Measurements from ENCODE around the gene RTTN. TPM values are rescaled to one million over a fixed set of nuclear protein-coding genes. Genes with fewer than 3 reads are reported as not detected.
A peak's percentile ranks its signal among the peaks of the same experiment; 100 is the strongest.

Gene RTTN
- total RNA-seq, 1 donor from 2014 or later: 8.8 TPM

DNA sequence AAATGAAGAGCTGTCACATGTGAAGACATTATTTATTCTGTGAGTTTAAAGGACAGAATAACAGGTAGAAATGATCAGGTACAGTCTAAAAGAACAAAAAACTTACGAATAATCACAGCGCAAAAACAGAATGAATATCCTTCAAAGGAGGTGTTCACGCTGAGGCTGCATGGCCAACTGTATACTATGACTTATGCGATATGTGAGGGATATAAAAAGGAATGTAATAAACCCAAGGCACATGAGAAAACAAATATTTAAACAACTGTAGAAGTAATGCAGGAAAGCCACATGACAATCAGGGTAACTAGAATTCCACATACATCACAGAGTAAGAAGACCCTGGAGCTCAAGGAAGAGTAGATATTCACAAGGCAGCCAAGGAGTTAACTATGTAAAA is 81.3 kb downstream of the RTTN start:
- H3K27ac Mint-ChIP-seq (ENCODE audit: unreplicated experiment): no peak overlapping the region
- peaks cover 8% of the 10 kb centered on the region for H3K36me3 Mint-ChIP-seq (ENCODE audit: unreplicated experiment)
- peaks cover 6% of the 10 kb centered on the region for H3K9me3 Mint-ChIP-seq (ENCODE audit: unreplicated experiment)
- H3K27me3 Mint-ChIP-seq (ENCODE audit: unreplicated experiment): no peaks in the 10 kb centered on the region
- TF ChIP-seq, protein P1, sequence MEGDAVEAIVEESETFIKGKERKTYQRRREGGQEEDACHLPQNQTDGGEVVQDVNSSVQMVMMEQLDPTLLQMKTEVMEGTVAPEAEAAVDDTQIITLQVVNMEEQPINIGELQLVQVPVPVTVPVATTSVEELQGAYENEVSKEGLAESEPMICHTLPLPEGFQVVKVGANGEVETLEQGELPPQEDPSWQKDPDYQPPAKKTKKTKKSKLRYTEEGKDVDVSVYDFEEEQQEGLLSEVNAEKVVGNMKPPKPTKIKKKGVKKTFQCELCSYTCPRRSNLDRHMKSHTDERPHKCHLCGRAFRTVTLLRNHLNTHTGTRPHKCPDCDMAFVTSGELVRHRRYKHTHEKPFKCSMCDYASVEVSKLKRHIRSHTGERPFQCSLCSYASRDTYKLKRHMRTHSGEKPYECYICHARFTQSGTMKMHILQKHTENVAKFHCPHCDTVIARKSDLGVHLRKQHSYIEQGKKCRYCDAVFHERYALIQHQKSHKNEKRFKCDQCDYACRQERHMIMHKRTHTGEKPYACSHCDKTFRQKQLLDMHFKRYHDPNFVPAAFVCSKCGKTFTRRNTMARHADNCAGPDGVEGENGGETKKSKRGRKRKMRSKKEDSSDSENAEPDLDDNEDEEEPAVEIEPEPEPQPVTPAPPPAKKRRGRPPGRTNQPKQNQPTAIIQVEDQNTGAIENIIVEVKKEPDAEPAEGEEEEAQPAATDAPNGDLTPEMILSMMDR (IDR thresholded peaks at IDR 0.05): no peak
- no peak for DNase-seq (ENCODE audit: extremely low spot score, unreplicated experiment)
- no peaks in the 10 kb centered on the region for H3K4me1 Mint-ChIP-seq (ENCODE audit: unreplicated experiment)
- H3K4me3 Mint-ChIP-seq (ENCODE audit: unreplicated experiment): no peak overlapping the region

DNA sequence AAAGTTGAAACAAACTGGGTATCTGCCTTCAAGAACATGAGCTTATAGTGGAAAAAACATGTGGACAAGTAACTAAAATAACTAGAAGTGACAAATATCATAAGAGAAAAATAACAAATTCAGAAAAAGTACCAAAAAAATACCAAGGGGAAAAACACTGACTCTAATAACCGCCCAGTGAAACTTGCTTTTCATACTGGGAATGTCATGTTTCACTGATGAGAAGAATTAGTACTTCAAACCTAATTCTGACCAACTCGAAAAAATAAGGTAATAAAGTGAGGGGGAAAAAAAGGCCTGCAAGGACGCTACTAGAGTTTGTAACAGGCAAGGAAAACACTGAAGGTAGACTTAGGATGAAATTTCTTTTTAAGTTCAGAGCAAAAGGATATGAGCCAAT is 83.6 kb downstream of the RTTN start:
- peaks cover 21% of the 10 kb centered on the region for H3K36me3 Mint-ChIP-seq (ENCODE audit: unreplicated experiment)
- no peak overlapping the region for H3K4me3 Mint-ChIP-seq (ENCODE audit: unreplicated experiment)
- H3K27me3 Mint-ChIP-seq (ENCODE audit: unreplicated experiment): no peaks in the 10 kb centered on the region
- no peak overlapping the region for H3K27ac Mint-ChIP-seq (ENCODE audit: unreplicated experiment)
- no peaks in the 10 kb centered on the region for H3K4me1 Mint-ChIP-seq (ENCODE audit: unreplicated experiment)
- TF ChIP-seq, protein P1 (IDR thresholded peaks at IDR 0.05): no peak
- no peak for DNase-seq (ENCODE audit: extremely low spot score, unreplicated experiment)
- peaks cover 18% of the 10 kb centered on the region for H3K9me3 Mint-ChIP-seq (ENCODE audit: unreplicated experiment)

DNA sequence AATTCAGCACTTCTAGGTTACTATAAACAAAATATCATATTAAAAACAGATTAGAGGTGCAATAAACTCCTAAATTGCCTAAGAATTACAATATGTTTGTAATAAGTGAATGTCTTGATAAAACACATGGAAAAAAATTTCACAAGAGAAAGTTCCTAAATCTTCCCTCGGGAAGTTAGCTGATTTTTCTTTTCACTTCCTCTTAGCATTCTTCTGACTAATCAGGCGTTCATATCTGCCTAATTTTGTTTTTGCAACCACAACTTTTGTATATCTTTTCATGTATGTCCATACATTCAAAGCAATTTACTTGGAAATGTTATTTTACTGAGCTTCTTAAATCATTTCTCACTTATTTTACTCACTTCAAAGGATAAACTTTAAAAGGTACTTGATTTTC is 88.5 kb downstream of the RTTN start:
- peaks cover 6% of the 10 kb centered on the region for H3K4me1 Mint-ChIP-seq (ENCODE audit: unreplicated experiment)
- H3K9me3 Mint-ChIP-seq (ENCODE audit: unreplicated experiment): peaks cover 18% of the 10 kb centered on the region
- DNase-seq (ENCODE audit: extremely low spot score, unreplicated experiment): no peak
- no peak overlapping the region for H3K27ac Mint-ChIP-seq (ENCODE audit: unreplicated experiment)
- peaks cover 21% of the 10 kb centered on the region for H3K36me3 Mint-ChIP-seq (ENCODE audit: unreplicated experiment)
- TF ChIP-seq, protein P1 (IDR thresholded peaks at IDR 0.05): no peak
- no peak overlapping the region for H3K4me3 Mint-ChIP-seq (ENCODE audit: unreplicated experiment)
- no peaks in the 10 kb centered on the region for H3K27me3 Mint-ChIP-seq (ENCODE audit: unreplicated experiment)

DNA sequence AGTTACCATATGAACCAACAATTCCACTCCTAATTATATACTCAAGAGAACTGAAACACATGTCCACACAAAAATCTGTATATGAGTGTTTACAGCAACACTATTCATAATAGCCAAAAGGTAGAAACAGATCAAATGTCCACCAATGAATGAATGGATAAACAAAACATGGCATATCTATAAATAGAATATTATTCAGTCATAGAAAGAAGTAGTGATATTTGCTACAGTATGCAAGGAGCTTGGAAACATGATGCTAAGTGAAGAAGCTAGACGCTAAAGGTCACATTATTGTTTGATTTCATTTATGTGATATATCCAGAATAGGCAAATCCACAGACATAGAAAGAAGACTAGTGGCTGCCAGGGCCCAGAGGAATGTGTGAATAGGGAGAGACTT is 92.0 kb downstream of the RTTN start:
- Mint-ChIP-seq H3K9me3 (ENCODE audit: unreplicated experiment) (peaks cover 16% of the 10 kb centered on the region), H3K27ac (ENCODE audit: unreplicated experiment) (no peak overlapping the region), H3K27me3 (ENCODE audit: unreplicated experiment) (no peaks in the 10 kb centered on the region), H3K36me3 (ENCODE audit: unreplicated experiment) (peaks cover 11% of the 10 kb centered on the region), H3K4me3 (ENCODE audit: unreplicated experiment) (no peak overlapping the region), H3K4me1 (ENCODE audit: unreplicated experiment) (peaks cover 6% of the 10 kb centered on the region)
- no peak for DNase-seq (ENCODE audit: extremely low spot score, unreplicated experiment)
- TF ChIP-seq, protein P1 (IDR thresholded peaks at IDR 0.05): no peak

DNA sequence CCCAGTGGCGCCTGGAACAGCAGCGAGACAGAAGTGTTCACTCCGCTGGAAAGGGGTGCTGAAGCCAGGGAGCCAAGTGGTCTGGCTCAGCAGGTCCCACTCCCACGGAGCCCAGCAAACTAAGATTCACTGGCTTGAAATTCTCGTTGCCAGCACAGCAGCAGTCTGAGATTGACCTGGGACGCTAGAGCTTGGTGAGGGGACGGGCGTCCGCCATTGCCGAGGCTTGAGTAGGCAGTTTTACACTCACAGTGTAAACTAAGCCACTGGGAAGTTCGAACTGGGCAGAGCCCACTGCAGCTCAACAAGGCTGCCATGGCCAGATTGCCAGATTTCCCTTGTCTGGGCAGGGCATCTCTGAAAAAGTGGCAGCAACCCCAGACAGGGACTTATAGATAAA is 94.8 kb downstream of the RTTN start:
- Mint-ChIP-seq H3K27me3 (ENCODE audit: unreplicated experiment) (no peaks in the 10 kb centered on the region), H3K27ac (ENCODE audit: unreplicated experiment) (no peak overlapping the region), H3K9me3 (ENCODE audit: unreplicated experiment) (peaks cover 6% of the 10 kb centered on the region), H3K36me3 (ENCODE audit: unreplicated experiment) (peaks cover 4% of the 10 kb centered on the region), H3K4me1 (ENCODE audit: unreplicated experiment) (no peaks in the 10 kb centered on the region), H3K4me3 (ENCODE audit: unreplicated experiment) (no peak overlapping the region)
- DNase-seq (ENCODE audit: extremely low spot score, unreplicated experiment): peak; percentile 73
- TF ChIP-seq, protein P1 (IDR thresholded peaks at IDR 0.05): no peak
